Endothelial cell of umbilical vein (primary cell): ENCODE data around the gene DUT. TPM values are rescaled to one million over a fixed set of nuclear protein-coding genes. Genes with fewer than 3 reads are reported as not detected.

Experiments used
- BruUV-seq: library from RNA; stranded (reverse); fragments of 400-500 nt; replicated peaks from 2 replicates; lab custom pipeline; 2021; lab: Mats Ljungman, UMichigan
- CTCF ChIA-PET: fragments of 300-600, 350-600 bp; sonication (Branson Sonifier 250); formaldehyde crosslinking; loops from one replicate; lab custom pipeline; 2021; ENCODE audit warnings: antibody characterized with exemption, inconsistent platforms; lab: Charles Lee
- POLR2A ChIA-PET: fragments of 300-600, 350-600 bp; sonication (Branson Sonifier 250); formaldehyde crosslinking; loops from one replicate; lab custom pipeline; 2021; ENCODE audit warnings: antibody characterized with exemption, inconsistent platforms; lab: Charles Lee
- DNase-seq: peaks from one replicate; pipeline ENCODE4 v3.0.0-alpha.2; 2011; ENCODE audit warnings: low read depth, low spot score
- FAIRE-seq: peaks from 2 replicates; lab custom pipeline; 2011; peaks lifted over from hg19 to GRCh38; lab: Jason Lieb, UNC
- H2AFZ ChIP-seq: 2 replicates; pipeline ENCODE4 v1.6.0; 2012; ENCODE audit warnings: low read depth, low read length, control low read depth, inconsistent platforms
- H3K27ac ChIP-seq: 2 replicates; pipeline ENCODE4 v1.5.1; 2011; ENCODE audit warnings: low read depth, mild to moderate bottlenecking, control low read depth, low read length, moderate library complexity; ENCODE audit not compliant: insufficient read depth
- H3K27me3 ChIP-seq, 2 experiments: 2 replicates each; pipeline versions ENCODE4 v1.6.0 to v1.6.1; 2011; ENCODE audit warnings: low read length in 2 of 2, mixed read lengths in 1 of 2; ENCODE audit not compliant: control insufficient read depth in 2 of 2, insufficient read depth in 2 of 2
- H3K36me3 ChIP-seq, 2 experiments: 2 replicates in 1 of 2; 3 replicates in 1 of 2; pipeline ENCODE4 v1.5.1; 2011; ENCODE audit warnings: low read length in 2 of 2, mild to moderate bottlenecking in 1 of 2, moderate library complexity in 1 of 2; ENCODE audit not compliant: control insufficient read depth in 2 of 2, insufficient read depth in 2 of 2; ENCODE audit errors: extremely low read depth in 1 of 2
- H3K4me1 ChIP-seq: 3 replicates; pipeline ENCODE4 v1.5.1; 2011; ENCODE audit warnings: mild to moderate bottlenecking, low read length; ENCODE audit not compliant: control insufficient read depth, insufficient read depth; ENCODE audit errors: extremely low read depth
- H3K4me2 ChIP-seq: 2 replicates; pipeline ENCODE4 v1.6.1; 2011; ENCODE audit warnings: low read length, control low read depth, mixed read lengths; ENCODE audit not compliant: insufficient read depth
- H3K4me3 ChIP-seq, 3 experiments: fragments of 200-600 bp in 1 of 3; sonication (generic), shearing (Covaris generic) in 1 of 3; replicated peaks in 1 of 3; 2 replicates each; pipeline ENCODE4 v1.5.1; 2011 to 2016; ENCODE audit warnings: control low read depth in 3 of 3, low read length in 3 of 3, mild to moderate bottlenecking in 2 of 3, inconsistent platforms in 1 of 3, low read depth in 1 of 3, moderate library complexity in 1 of 3; ENCODE audit not compliant: insufficient read depth in 1 of 3
- H3K79me2 ChIP-seq: 2 replicates; pipeline ENCODE4 v1.6.0; 2012; ENCODE audit warnings: low read length, inconsistent platforms; ENCODE audit not compliant: control insufficient read depth, insufficient read depth
- H3K9ac ChIP-seq: replicated peaks from 2 replicates; pipeline ENCODE3; 2011; ENCODE audit warnings: low read length, control low read depth; ENCODE audit not compliant: insufficient read depth; ENCODE audit errors: extremely low read depth
- H3K9me1 ChIP-seq: replicated peaks from 3 replicates; pipeline ENCODE4 v1.6.0; 2011; ENCODE audit warnings: mild to moderate bottlenecking, low read length; ENCODE audit not compliant: control insufficient read depth, insufficient read depth; ENCODE audit errors: extremely low read depth
- H3K9me3 ChIP-seq: replicated peaks from 2 replicates; pipeline ENCODE4 v1.5.1; 2012; ENCODE audit warnings: low read length, inconsistent platforms; ENCODE audit not compliant: control insufficient read depth, insufficient read depth
- H4K20me1 ChIP-seq: replicated peaks from 2 replicates; pipeline ENCODE3; 2011; ENCODE audit warnings: mild to moderate bottlenecking, low read length; ENCODE audit not compliant: control insufficient read depth, insufficient read depth; ENCODE audit errors: extremely low read depth
- CTCF ChIP-seq, 2 donors: IDR thresholded peaks; 1 replicate in 1 of 2; 2 replicates in 1 of 2; pipeline ENCODE4 v1.5.1; 2011; ENCODE audit warnings: low read length in 2 of 2, mild to moderate bottlenecking in 2 of 2, moderate library complexity in 2 of 2, control low read depth in 1 of 2, inconsistent platforms in 1 of 2, low read depth in 1 of 2; ENCODE audit not compliant: insufficient read depth in 1 of 2; ENCODE audit errors: extremely low read depth in 1 of 2
- EZH2 ChIP-seq: IDR thresholded peaks from 2 replicates; pipeline ENCODE4 v1.6.1; 2012; ENCODE audit warnings: borderline replicate concordance, low read depth, mild to moderate bottlenecking, moderate library complexity, low read length, inconsistent platforms; ENCODE audit not compliant: severe bottlenecking
- FOS ChIP-seq: IDR thresholded peaks from 2 replicates; pipeline ENCODE4 v1.6.1; 2011; ENCODE audit warnings: mild to moderate bottlenecking, low read length, moderate library complexity, borderline replicate concordance; ENCODE audit not compliant: insufficient read depth
- GATA2 ChIP-seq: IDR thresholded peaks from 2 replicates; pipeline ENCODE4 v1.7.0; 2011; ENCODE audit warnings: low read depth, mild to moderate bottlenecking, moderate library complexity, mixed read lengths, low read length; ENCODE audit not compliant: insufficient read length, insufficient read depth
- JUN ChIP-seq: IDR thresholded peaks from 2 replicates; pipeline ENCODE4 v1.6.1; 2011; ENCODE audit warnings: borderline replicate concordance, low read depth; ENCODE audit not compliant: insufficient read length, insufficient read depth
- MYC ChIP-seq: IDR thresholded peaks from one replicate; pipeline ENCODE4 v1.6.1; 2011; ENCODE audit warnings: mild to moderate bottlenecking, low read depth, low read length
- POLR2A ChIP-seq: IDR thresholded peaks from 2 replicates; pipeline ENCODE4 v1.6.1; 2012; ENCODE audit warnings: low read depth, mild to moderate bottlenecking, control low read depth, low read length
- POLR2AphosphoS5 ChIP-seq: IDR thresholded peaks from 2 replicates; pipeline ENCODE4 v1.6.1; 2012; ENCODE audit warnings: low read depth, mild to moderate bottlenecking, control low read depth, low read length, moderate library complexity; ENCODE audit not compliant: insufficient read depth
- dilution Hi-C: fragments of 300-500 bp; cut with MboI; formaldehyde crosslinking; loops from one replicate; pipeline ENCODE4 v1.15.0; 2019; ENCODE audit warnings: low sequenced_read_pairs; ENCODE audit not compliant: extremely low pct_ligation_motif_present
- intact Hi-C: fragments of 100-400 bp; cut with micrococcal nuclease; formaldehyde crosslinking; loops from one replicate; pipeline ENCODE4 v1.10.0; 2022
- polyA plus RNA-seq, 4 experiments: library from polyadenylated mRNA; depleted of rRNA in 3 of 4; stranded (reverse) in 3 of 4; unstranded in 1 of 4; fragments of >200 nt; gene quantifications; 2 replicates each; pipeline versions ENCODE4 v1.2.1 to v1.2.3, GENCODE V29; 2011 to 2012; ENCODE audit warnings: missing spikeins in 1 of 4
- total RNA-seq: library from RNA; stranded (reverse); gene quantifications from 2 replicates; pipeline ENCODE4 v1.2.3, GENCODE V29; 2021
- TF ChIP-seq, protein P1 (sequence below): IDR thresholded peaks from 2 replicates; pipeline ENCODE4 v1.6.1; 2011; ENCODE audit not compliant: insufficient read depth, insufficient read length

The DUT gene
- total and polyA plus RNA-seq, 2 donors (not counting 3 experiments of a cell fraction or from before 2014, with no cell fraction given), result 59.9 to 135 TPM

GRCh38 chr15:48283396-48284145 lies 47.7 kb upstream of the DUT start:
- no peak overlapping the region for H3K9ac ChIP-seq
- intact Hi-C loops, result loop anchor here (10.0 kb wide), 1 partner anchor 569 kb away; the partner anchor contains the start of gene SEMA6D
- dilution Hi-C loops, result no loop called here
- H3K27ac ChIP-seq, result no peak overlapping the region
- peaks cover 3% of the 10 kb centered on the region for H3K4me1 ChIP-seq
- no peaks in the 10 kb centered on the region for H4K20me1 ChIP-seq
- POLR2A ChIA-PET, result no interaction called here
- TF ChIP-seq POLR2AphosphoS5 (no peak), FOS (no peak), MYC (no peak), CTCF (IDR thresholded peaks at IDR 0.05; ENCODE audit: extremely low read depth in 1 of 2, insufficient read depth in 1 of 2, low read depth in 1 of 2, low read length in 2 of 2) (no peak), POLR2A (no peak), GATA2 (no peak), EZH2 (no peak), JUN (no peak)
- TF ChIP-seq, protein P1, sequence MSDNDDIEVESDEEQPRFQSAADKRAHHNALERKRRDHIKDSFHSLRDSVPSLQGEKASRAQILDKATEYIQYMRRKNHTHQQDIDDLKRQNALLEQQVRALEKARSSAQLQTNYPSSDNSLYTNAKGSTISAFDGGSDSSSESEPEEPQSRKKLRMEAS, result no peak
- H3K79me2 ChIP-seq, result no peaks in the 10 kb centered on the region
- no peak for DNase-seq
- peaks cover 7 to 8% of the 10 kb centered on the region in 2 experiments for H3K27me3 ChIP-seq
- CTCF ChIA-PET, result interaction anchor here (1.4 to 4.0 kb wide), 7 partner anchors 9 to 1088 kb away, joined by 3 to 51 read pairs (median 16); no protein-coding TSS in a partner anchor
- no peak overlapping the region for H3K4me2 ChIP-seq
- BruUV-seq, result no TSS peak
- no peak for FAIRE-seq
- H3K36me3 ChIP-seq, result no peaks in the 10 kb centered on the region
- no peak overlapping the region for H3K4me3 ChIP-seq
- no peaks in the 10 kb centered on the region for H3K9me1 ChIP-seq
- no peaks in the 10 kb centered on the region for H3K9me3 ChIP-seq
- no peak overlapping the region for H2AFZ ChIP-seq
